Smooth muscle cell (in vitro differentiated cells): ENCODE results near the gene STARD7. TPM values are rescaled to one million over a fixed set of nuclear protein-coding genes. Genes with fewer than 3 reads are reported as not detected.

Source experiments
- DNase-seq: peaks from one replicate; lab custom pipeline; 2025; ENCODE audit not compliant: unreplicated experiment; lab: John Stamatoyannopoulos, UW
- H2AFZ ChIP-seq: fragments of 200-600 bp; sonication (generic); 2 replicates; pipeline ENCODE4 v1.6.0; 2016; ENCODE audit warnings: antibody characterized with exemption, low read depth, mild to moderate bottlenecking
- H3F3A ChIP-seq: fragments of 200-600 bp; sonication (generic); 2 replicates; pipeline ENCODE4 v1.6.0; 2017; ENCODE audit warnings: antibody characterized with exemption, low read depth
- H3K27ac ChIP-seq: fragments of 200-600 bp; sonication (generic); 2 replicates; pipeline ENCODE4 v1.5.1; 2016; ENCODE audit warnings: low read depth, mild to moderate bottlenecking
- H3K27me3 ChIP-seq: fragments of 200-600 bp; sonication (generic); 2 replicates; pipeline ENCODE4 v1.6.1; 2016; ENCODE audit warnings: low read depth, mild to moderate bottlenecking
- H3K36me3 ChIP-seq: fragments of 200-600 bp; sonication (generic); 2 replicates; pipeline ENCODE4 v1.5.1; 2016; ENCODE audit warnings: low read depth
- H3K4me1 ChIP-seq: fragments of 200-600 bp; sonication (generic); 2 replicates; pipeline ENCODE4 v1.5.1; 2016; ENCODE audit warnings: low read depth
- H3K4me2 ChIP-seq: fragments of 200-600 bp; sonication (generic); 2 replicates; pipeline ENCODE4 v1.6.0; 2016; ENCODE audit warnings: mild to moderate bottlenecking
- H3K4me3 ChIP-seq: fragments of 200-600 bp; sonication (generic); 2 replicates; pipeline ENCODE4 v1.5.1; 2016; ENCODE audit warnings: mild to moderate bottlenecking
- H3K79me2 ChIP-seq: fragments of 200-600 bp; sonication (generic); 2 replicates; pipeline ENCODE4 v1.6.0; 2016; ENCODE audit warnings: low read depth, mild to moderate bottlenecking
- H3K9ac ChIP-seq: fragments of 200-600 bp; sonication (generic); 2 replicates; pipeline ENCODE4 v1.6.0; 2016; ENCODE audit warnings: low read depth
- H3K9me3 ChIP-seq: fragments of 200-600 bp; sonication (generic); replicated peaks from 2 replicates; pipeline ENCODE4 v1.5.1; 2016; ENCODE audit warnings: low read depth
- H4K20me1 ChIP-seq: fragments of 200-600 bp; sonication (generic); 2 replicates; pipeline ENCODE4 v1.6.0; 2016; ENCODE audit warnings: low read depth
- WGBS: methylation state at CpG from one replicate; pipeline ENCODE4 v1.1.7; 2016; ENCODE audit warnings: low lambda C conversion rate; 5-methylcytosine and 5-hydroxymethylcytosine counted together
- polyA plus RNA-seq: library from polyadenylated mRNA; unstranded; fragments of >200 nt; fragmentation: Nextera tagmentation; extraction: Ambion mirVana; gene quantifications from 2 replicates; pipeline ENCODE4 v1.2.1, GENCODE V29; 2016
- total RNA-seq: library from RNA; depleted of rRNA; stranded (reverse); fragments of >200 nt; gene quantifications from 2 replicates; pipeline ENCODE4 v1.2.3, GENCODE V29; 2014
- TF ChIP-seq, protein P1 (sequence below): fragments of 200-600 bp; sonication (generic); IDR thresholded peaks from 2 replicates; pipeline ENCODE4 v1.5.1; 2017; ENCODE audit warnings: borderline replicate concordance, mild to moderate bottlenecking, antibody characterized with exemption; ENCODE audit not compliant: insufficient read depth, poor library complexity, severe bottlenecking

STARD7 gene
- total and polyA plus RNA-seq, 2 experiments from 2014 or later: 62.3 to 64.4 TPM

DNA sequence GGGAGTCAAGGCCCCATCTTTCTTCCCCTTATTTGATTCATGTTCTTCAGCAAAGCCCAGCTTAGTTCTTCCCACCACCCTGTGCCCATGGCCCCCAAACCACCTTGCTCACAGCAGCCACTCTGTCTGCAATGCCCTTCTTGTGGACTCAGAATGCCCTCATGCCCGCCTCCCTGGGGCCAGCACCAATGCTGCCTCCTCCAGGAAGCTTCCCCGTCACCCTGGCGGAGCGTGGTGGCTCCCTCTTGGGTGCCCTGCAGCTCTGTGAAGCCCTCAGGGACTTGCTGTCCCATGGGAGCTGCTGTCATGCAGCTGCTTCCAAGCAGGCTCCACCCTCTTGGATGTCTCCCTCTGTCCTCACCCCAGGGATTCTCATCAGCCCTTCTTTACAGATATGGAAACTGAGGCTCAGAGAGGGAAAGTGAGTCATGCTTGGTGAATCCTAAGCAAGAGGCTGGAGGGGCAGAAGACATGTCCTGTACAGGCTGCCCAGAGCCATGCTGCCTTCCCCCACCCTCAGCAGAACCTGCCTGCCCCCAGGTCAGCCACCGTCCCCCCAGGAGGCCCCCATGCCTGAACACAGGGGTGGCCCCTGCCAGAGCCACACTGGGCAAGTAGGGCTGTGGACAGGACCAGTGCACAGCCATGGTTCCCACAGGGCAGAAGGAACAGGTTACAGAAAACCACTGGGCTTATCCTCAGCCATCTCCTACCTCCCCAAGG is 51.5 kb downstream of the STARD7 start:
- Histone ChIP-seq H3K79me2 (no peaks in the 10 kb centered on the region), H3K36me3 (no peaks in the 10 kb centered on the region), H3F3A (no peaks in the 10 kb centered on the region), H3K9ac (no peak overlapping the region), H3K9me3 (no peaks in the 10 kb centered on the region), H4K20me1 (no peaks in the 10 kb centered on the region), H3K4me3 (no peak overlapping the region), H3K4me1 (no peaks in the 10 kb centered on the region), H3K27ac (no peak overlapping the region), H2AFZ (no peak overlapping the region), H3K4me2 (no peak overlapping the region), H3K27me3 (no peaks in the 10 kb centered on the region)
- no peak for DNase-seq
- WGBS: 93% methylated on average over 5 of the region's 5 CpGs
- TF ChIP-seq, protein P1, sequence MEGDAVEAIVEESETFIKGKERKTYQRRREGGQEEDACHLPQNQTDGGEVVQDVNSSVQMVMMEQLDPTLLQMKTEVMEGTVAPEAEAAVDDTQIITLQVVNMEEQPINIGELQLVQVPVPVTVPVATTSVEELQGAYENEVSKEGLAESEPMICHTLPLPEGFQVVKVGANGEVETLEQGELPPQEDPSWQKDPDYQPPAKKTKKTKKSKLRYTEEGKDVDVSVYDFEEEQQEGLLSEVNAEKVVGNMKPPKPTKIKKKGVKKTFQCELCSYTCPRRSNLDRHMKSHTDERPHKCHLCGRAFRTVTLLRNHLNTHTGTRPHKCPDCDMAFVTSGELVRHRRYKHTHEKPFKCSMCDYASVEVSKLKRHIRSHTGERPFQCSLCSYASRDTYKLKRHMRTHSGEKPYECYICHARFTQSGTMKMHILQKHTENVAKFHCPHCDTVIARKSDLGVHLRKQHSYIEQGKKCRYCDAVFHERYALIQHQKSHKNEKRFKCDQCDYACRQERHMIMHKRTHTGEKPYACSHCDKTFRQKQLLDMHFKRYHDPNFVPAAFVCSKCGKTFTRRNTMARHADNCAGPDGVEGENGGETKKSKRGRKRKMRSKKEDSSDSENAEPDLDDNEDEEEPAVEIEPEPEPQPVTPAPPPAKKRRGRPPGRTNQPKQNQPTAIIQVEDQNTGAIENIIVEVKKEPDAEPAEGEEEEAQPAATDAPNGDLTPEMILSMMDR: no peak

DNA sequence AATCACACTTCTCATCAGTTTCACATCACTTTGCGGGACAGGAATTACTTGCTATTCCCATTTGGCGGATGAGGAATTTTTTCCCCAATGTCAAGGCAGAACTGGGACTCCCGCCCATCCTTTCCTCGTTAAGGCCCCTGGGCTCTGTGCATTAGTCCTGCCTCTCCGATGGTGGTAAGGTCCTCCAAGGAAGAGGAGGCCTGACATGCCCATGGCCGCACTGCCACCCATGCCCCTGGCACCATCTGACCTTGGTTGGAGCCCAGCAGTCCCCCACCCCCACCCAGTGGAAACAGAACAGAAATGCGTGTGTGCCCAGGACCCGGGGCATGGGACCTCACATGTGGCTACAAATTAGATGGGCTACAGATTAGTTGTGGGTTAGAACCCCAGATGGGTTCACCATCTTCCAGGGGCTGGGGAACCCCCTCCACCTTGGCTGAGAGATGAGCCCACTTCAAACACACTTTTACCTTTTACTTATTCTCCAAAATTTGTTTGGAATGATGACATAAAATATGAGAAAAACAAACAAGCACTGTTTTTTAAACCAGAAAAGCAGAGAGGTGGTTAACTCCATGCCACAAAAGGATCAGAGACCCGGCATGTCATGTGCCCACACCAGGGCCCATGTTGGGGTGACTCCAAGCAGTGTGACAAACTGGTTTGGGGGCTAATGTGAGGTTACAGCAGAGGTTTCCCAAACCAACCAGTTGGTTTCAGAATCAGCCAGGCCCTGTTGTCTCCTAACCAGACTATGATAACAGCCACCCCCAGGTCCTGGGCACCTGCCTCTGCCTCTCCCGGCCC is 52.4 kb downstream of the STARD7 start:
- H3K27me3 ChIP-seq: no peaks in the 10 kb centered on the region
- no peaks in the 10 kb centered on the region for H4K20me1 ChIP-seq
- TF ChIP-seq, protein P1: no peak
- no peak overlapping the region for H2AFZ ChIP-seq
- no peaks in the 10 kb centered on the region for H3F3A ChIP-seq
- no peak overlapping the region for H3K4me2 ChIP-seq
- no peaks in the 10 kb centered on the region for H3K4me1 ChIP-seq
- H3K9ac ChIP-seq: no peak overlapping the region
- H3K9me3 ChIP-seq: no peaks in the 10 kb centered on the region
- no peaks in the 10 kb centered on the region for H3K79me2 ChIP-seq
- no peaks in the 10 kb centered on the region for H3K36me3 ChIP-seq
- no peak for DNase-seq
- 94% methylated on average over 10 of the region's 10 CpGs for WGBS
- no peak overlapping the region for H3K27ac ChIP-seq
- no peak overlapping the region for H3K4me3 ChIP-seq

DNA sequence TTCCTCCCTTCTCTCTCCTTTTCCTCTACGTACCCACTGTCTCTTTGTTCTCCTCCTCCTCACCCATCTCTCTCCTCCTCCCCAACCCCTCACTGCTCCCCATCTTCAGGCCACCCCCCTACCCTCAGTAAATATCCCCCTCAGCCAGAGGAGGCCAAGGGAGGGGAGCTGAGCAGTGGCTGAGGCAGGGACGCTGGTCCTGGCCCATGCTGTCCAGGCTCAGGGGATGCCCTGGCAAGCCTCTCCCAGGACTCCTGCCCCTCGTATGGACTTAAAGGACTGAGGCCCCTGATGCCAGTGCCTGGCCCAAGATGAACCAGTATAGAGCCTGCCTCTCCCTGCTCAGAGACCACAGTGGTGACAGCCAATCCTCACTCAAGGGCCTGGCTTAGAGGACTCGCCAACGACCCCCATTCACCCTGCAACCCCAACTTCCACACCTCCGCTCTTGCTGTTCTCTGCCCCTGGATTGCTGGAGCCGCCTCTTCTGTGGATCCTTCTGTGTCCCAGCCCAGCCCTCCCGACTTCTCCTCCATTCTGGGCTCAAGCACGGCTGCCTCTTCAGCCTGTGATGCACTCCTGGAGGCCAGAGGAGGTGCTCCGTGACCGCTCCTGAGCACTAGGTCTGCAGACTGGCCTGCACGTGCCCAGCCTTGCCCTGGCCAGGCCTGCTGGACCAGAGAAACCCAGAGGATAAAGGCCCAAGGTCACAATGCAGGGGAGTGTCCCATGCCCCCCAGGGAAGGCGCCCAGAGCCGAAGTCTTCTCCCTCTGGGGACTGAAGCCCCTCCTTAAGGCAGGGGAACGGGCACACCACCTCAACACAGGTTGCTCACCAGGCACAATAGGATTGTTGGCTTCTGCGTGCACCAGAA is 53.9 kb downstream of the STARD7 start:
- no peak overlapping the region for H3K4me3 ChIP-seq
- H3K79me2 ChIP-seq: no peaks in the 10 kb centered on the region
- H3K27me3 ChIP-seq: no peaks in the 10 kb centered on the region
- no peak overlapping the region for H3K4me2 ChIP-seq
- no peaks in the 10 kb centered on the region for H3K4me1 ChIP-seq
- no peaks in the 10 kb centered on the region for H3K36me3 ChIP-seq
- no peaks in the 10 kb centered on the region for H3K9me3 ChIP-seq
- TF ChIP-seq, protein P1: no peak
- no peaks in the 10 kb centered on the region for H3F3A ChIP-seq
- H2AFZ ChIP-seq: no peak overlapping the region
- no peaks in the 10 kb centered on the region for H4K20me1 ChIP-seq
- DNase-seq: no peak
- 91% methylated on average over 15 of the region's 16 CpGs for WGBS
- H3K27ac ChIP-seq: no peak overlapping the region
- no peak overlapping the region for H3K9ac ChIP-seq
